HG03460 (cell line): ENCODE measurements around the gene NEGR1.

Experiments used
- ATAC-seq: cut with Tn5 transposase; IDR thresholded peaks from one replicate; pipeline ENCODE4 v1.9.1; 2021; ENCODE audit not compliant: unreplicated experiment

Gene NEGR1

GRCh38 chr1:71719330-71719729 is 563.0 kb downstream of the NEGR1 start:
- no peak for ATAC-seq

DNA sequence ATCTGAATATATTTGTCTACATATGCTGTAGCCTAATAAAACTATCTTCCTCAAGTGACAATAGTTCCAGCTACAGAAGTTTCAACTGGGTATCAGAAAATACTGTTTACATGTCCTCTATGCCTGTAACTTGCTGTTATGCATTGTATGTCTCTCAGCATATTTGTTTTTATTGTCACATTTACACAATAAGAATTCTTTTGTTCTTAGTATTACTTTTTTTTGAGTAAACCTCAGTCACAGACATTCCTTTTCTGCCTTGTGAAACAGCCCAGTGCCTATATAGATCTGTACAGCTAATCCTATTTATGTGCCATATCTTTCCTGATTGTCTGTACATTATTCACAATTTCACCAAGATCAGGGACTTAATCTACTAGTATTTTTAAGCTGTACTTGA is 565.2 kb downstream of the NEGR1 start:
- no peak for ATAC-seq

GRCh38 chr1:71711456-71711855 is 570.9 kb downstream of the NEGR1 start:
- ATAC-seq, result no peak

GRCh38 chr1:71706029-71706671 is 576.2 kb downstream of the NEGR1 start:
- ATAC-seq, result no peak

- no peak for ATAC-seq
Observed at GRCh38 chr1:71698186-71698585, 584.2 kb downstream of the NEGR1 start.

GRCh38 chr1:71695821-71696220 is 586.5 kb downstream of the NEGR1 start:
- no peak for ATAC-seq

GRCh38 chr1:71695084-71695483 is 587.3 kb downstream of the NEGR1 start:
- ATAC-seq, result no peak

DNA sequence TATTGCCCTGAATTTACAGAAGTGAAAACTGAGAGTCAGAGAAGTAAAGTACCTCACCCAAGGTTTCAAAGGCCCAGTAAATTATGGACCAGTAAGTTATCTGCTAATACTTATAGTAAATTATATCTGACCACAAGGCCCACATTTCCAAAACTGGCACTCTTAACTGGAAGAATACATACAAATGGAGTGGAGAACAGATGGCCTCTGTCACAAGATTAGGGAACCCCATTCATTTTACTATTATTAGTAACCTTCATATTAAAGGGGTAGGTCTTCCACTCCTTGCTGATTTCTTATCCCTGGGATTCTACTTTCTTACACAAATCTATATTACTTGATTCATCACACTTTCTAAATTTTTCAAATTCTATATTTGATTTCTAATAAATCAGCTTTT is 588.8 kb downstream of the NEGR1 start:
- no peak for ATAC-seq

DNA sequence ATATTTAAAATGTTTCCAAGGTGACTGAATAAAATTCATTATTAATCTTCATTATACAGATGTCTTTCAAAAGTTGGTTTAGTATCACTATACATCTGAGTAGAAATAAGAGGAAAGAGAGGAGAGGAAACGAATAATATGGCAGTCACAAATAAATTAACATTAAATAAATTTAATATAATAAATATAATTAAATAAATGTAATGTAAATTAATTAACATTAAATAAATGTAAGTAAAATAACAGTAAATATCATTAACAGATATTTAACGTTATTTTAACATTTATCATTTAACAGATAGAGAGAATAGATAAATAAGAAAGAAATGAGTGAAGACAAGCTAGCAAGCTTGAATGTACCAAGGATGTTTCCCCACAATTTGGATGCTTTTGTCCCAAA is 592.7 kb downstream of the NEGR1 start:
- ATAC-seq, result no peak

- no peak for ATAC-seq
Observed at GRCh38 chr1:71687376-71687775, 595.0 kb downstream of the NEGR1 start.

DNA sequence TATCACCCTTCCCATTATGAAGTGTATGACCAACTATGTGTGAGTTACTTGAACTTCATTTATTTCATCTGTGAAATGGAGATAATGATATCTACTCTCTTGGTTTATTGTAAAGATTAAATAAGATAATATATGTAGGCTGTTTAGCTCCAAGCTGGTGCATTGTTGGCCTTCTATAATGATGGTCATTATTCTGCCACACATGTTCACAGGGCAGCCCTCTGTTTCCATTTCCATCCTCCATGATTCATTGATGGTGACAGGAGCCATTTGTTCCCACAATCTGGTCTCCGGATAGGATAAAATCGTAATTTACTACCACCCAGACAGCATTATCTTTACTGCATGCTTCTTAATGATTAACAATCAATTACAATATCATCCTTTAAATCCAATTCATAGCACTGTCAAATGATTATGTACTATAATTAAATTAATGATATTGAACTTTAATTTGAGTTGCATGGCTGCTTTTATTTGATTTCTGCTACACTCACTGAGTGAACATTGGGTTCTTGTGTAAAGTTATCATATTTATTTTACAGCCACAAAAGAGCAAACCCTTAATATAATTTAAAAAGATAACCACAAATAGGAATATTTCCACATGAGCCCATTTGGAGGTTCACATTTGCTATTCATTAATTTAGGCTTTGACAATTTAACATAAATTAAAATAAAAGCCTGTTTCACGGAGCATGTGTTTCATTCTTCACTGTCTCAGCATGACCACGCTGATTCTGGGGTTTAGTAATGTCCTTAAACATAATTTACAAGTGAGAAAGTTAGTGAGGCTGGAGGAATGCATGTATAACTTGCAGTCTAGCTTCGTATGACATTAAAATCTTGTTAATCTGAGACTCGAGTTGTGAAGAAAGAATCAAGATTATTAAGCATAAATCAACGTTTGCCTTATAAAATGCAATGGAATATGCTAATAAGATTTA is 605.1 kb downstream of the NEGR1 start:
- ATAC-seq, result no peak

GRCh38 chr1:71668065-71668464 is 614.3 kb downstream of the NEGR1 start:
- ATAC-seq, result no peak

- no peak for ATAC-seq
Observed at GRCh38 chr1:71667216-71667615, 615.1 kb downstream of the NEGR1 start.

- no peak for ATAC-seq
Observed at GRCh38 chr1:71666609-71667008, 615.7 kb downstream of the NEGR1 start.

GRCh38 chr1:71660411-71660810 is 621.9 kb downstream of the NEGR1 start:
- ATAC-seq, result no peak

DNA sequence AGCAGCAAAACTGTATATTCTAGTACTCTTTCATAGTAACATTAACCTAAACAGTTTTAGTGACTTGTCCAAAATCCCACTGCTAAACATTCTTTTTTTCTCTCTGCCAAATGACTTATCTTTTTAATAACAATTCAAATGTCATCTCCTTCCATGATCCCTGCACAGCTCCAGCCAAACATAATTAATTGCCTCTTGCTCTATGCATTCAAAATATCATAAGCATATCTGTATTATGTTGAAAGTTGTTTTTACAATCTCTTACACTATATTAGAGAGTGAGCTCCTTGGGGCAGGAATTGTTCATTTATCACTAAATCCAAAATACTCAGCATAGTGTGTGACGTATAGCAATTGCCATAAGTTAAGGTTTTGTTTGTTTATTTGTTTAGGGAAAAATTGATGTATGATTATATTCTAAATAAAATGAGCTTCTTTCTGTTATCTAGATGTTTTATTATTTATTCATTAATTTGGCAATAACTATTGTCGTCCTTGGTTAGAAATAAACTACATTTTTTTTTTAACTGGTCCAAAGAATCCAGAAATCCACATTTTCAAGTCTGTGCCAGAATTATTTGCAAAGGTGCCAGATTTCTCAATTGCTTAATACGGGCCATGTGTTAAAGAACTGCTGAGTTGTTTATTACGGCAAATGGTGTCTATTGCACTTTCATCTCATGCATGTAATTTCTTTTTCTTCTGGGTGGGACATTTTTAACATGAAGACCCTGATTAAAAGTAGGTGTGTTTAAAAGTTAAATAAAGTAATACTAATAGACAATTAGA is 624.3 kb downstream of the NEGR1 start:
- no peak for ATAC-seq

GRCh38 chr1:71656902-71657301 is 625.4 kb downstream of the NEGR1 start:
- no peak for ATAC-seq

- ATAC-seq, result no peak
Observed at GRCh38 chr1:71655604-71656003, 626.7 kb downstream of the NEGR1 start.

DNA sequence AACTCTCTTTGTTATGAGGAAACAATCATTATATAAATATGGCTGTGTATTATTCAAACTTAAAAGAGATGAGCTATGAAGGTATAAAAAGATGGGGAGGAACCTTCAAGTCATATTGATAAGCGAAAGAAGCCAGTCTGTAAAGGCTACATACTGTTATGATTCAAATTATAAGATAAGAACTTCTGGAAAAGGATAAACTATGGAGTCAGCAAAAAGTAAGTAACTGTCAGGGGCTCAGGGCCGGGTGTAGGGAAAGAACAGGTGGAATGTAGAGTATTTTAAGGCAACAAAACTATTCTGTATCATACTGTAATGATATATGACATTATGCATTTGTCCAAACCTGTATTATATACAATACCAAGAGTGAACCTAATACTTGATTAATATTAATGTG is 628.4 kb downstream of the NEGR1 start:
- ATAC-seq, result no peak

- no peak for ATAC-seq
Observed at GRCh38 chr1:71651214-71651613, 631.1 kb downstream of the NEGR1 start.

GRCh38 chr1:71650119-71650518 is 632.2 kb downstream of the NEGR1 start:
- ATAC-seq, result no peak

DNA sequence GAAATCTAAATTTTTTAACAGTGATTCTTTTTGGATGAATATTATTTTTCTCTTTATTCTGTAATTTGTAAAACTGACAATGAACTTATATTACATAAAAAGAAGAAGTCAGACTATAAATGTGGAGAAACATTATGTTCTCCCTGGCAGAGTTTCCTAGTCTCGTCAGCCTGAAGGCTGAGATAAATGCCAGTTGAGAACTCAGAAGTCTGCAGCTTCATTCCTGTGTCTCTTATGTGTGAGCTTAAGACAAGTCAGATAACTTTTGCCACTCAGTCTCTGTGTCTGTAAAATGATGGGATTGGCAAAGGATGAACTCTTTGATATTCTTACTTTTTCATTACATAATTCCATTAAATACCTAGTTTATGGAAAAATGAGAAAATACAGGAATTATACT is 632.7 kb downstream of the NEGR1 start:
- ATAC-seq, result no peak
